Stimulated activated CD4-positive, alpha-beta T cell treated with anti-CD3 and anti-CD28 coated beads, Interleukin-2, amount 100 ng/mL, for 4 hours (primary cell): Measurements from ENCODE around the gene OOSP1.
"Not testable (repeated sequence)": the region's sequence is repeated elsewhere in the genome, so short reads cannot be mapped to it uniquely, and the experiment has no call there.

ENCODE experiments used
- DNase-seq: peaks from one replicate; pipeline ENCODE4 v3.0.0-alpha.2; 2020; ENCODE audit warnings: low read depth

The OOSP1 gene, protein sequence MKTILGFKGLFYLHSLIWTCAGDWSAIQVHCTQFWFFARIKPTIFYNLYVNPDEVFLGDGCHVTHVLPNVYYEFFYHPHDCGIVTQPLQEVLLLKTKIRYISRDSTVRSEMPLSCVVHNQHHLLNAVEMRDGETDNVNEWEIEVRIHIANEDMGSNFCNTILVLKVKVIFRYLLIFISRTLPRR

DNA sequence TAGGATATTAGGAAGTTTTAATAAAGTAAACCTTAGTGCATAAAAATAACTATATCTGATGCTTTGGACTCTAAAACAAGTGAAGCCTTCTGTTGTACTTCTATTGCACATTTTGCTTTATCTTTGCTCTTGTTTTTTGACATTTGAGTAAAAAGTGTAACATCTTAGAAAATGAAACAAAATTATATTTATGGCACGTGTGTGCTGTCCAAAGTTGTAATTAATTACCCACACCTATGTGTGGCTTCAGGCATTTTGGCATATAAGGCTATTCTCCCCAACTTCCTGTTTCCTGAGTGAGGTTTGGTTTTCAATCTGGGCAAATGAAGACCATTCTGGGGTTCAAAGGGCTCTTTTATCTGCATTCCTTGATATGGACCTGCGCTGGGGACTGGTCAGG lies at the start of gene OOSP1:
OOSP1 (plus strand) TSS at position 301 of the 400 bp plus-strand sequence; CDS start at position 324, 23 bp downstream.
- no peak for DNase-seq

DNA sequence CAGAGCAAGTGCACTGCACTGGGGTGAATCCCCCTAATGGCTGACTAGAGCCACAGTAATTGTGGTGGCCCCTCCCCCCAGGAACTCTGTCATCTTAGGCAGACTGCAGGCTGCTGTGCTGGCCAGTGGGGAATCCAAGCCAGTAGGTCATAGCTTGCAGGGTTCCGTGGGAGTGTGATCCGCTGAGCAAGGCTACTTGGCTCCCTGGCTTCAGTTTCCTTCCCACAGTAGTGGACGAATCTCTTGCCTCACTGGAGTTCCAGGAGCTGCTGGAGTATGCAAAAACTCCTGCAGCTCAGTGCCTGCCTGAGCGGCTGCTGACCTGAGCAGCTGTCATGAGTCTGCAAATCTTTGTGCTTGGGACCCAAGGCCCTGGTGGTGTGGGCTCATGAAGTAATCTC lies 46.5 kb upstream of the OOSP1 start:
- DNase-seq, result no peak

DNA sequence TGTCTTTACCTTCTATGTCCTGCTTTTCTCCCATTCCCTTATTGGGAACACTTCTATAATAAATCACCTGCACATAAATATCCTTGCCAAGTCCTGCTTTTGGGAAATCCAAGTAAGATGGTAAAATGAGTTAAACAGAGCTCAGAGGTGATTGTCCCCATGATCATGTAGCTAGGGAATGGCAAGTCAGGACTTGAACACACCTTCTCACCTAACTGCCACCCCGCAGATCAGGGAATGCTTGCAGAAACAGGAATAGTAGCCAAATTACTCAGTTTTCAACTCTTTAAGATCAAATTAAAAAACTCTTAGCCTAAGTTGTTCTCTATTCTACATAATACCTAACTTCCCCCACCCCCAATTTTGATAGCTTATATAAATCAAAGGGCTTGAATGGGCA lies 43.6 kb upstream of the OOSP1 start:
- DNase-seq, result no peak

DNA sequence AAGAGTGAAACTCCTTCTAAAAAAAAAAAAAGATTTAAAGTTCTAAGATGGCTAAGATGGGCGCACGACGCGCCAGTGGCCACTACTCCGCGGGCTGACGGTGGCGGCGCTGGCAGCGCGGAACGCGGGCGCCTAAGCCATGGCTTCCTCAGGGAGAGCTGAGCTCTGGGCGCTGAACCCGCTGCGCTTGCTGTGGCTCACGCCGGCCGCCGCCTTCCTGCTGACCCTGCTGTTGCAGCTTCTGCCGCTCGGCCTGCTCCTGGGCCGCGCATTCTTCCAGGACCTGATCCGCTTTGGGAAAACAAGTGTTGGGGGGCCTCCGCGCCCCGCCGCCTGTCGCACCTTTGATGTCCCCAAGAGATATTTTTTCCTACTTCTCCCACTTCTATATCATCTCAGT lies 40.2 kb upstream of the OOSP1 start:
- DNase-seq, result no peak

DNA sequence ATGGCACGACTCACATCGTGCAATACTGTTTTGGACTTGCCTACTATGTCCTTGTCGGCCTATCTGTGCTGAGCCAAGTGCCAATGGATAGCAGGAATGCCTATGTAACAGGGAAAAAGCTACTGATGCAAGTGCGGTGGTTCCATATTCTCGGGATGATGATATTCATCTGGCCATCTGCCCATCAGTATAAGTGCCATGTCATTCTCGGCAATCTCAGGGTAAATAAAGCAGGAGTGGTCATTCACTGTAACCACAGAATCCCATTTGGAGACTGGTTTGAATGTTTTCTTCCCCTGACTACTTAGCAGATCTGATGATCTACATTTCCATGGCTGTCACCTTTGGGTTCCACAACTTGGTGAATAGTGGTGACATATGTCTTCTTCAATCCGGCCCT lies 39.6 kb upstream of the OOSP1 start:
- no peak for DNase-seq

DNA sequence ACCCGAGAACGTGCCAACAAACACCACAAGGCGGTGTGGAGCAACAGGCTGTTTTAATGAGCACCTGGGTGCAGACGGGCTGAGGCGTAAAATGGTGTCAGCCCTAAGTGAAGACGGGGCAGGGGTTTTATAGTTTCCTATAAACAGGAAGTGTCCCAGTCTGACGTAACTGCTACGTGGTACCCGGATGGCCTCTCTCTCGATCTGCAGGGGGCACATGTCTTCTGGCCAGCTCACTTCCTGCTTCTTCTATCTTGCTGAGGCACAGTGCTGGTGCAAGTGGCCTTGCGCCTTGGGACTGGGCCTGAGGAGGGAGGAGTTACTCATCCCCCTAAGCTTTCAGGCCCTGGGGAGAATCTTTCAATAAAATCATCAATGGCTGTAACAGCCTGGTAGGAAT lies 38.7 kb upstream of the OOSP1 start:
- DNase-seq, result no peak

DNA sequence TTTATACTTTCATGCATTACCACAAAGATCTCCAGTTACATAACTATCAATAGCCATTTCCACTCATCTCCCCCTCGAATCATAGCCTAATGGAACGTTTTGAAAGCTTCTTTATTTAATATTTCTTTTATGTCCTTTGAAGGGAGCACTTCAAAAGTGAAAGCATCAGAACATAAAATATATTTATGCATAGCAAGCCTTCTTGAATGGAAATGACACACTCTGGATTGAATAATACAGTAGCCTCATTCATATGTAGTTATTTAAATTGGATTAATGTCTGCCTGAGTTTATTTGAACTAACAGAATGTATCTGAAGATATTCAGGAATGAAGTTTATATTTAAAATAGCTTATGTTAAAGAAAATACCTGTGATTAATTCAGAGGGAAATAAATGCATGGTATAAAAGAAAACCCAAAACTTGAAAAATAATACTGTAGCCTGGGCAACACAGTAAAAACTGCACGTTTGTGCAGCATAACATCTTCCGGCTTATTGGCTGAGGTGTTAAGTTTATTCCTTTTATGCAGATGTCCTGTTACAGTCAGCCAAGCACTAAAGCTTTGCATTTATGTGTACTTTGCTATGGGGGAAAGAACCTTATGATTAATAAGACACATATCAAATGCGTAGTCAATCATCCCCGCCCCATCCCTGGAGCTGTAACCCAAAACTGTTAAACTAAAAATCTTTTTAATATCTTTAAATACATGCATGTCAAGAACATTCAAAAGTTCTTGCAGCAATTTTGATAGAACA lies 37.7 kb upstream of the OOSP1 start:
- no peak for DNase-seq

DNA sequence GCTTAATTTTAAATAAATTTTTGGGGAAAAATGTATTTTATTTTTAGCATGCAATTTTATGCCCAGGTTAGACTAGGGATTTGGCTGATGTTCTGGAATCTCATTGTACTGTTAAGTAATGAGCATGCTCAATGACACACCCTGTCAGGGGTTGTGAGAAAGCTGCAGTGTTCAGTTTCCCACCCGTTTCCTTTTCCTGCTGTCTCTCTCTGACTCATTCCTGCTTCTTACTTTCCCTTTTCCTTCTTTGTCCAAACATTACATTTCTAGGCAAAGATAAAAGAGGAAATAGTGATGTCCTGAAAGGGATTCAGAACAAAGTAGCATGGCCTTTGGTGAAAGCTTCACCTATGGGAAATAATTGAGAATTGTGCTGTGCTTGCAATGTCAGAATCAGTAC lies 36.9 kb upstream of the OOSP1 start:
- DNase-seq, result no peak

DNA sequence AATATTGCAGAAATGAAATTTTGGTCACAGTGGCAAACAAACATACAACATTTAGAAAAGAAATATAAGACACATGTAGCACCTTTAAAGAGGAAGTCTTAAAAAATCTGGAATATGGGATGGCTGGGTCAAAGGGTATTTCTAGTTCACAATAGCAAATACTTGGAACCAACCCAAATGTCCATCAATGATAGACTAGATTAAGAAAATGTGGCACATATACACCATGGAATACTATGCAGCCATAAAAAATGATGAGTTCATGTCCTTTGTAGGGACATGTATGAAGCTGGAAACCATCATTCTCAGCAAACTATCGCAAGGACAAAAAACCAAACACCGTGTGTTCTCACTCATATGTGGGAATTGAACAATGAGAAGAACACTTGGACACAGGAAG lies 34.7 kb upstream of the OOSP1 start:
- DNase-seq, result not testable (repeated sequence)

DNA sequence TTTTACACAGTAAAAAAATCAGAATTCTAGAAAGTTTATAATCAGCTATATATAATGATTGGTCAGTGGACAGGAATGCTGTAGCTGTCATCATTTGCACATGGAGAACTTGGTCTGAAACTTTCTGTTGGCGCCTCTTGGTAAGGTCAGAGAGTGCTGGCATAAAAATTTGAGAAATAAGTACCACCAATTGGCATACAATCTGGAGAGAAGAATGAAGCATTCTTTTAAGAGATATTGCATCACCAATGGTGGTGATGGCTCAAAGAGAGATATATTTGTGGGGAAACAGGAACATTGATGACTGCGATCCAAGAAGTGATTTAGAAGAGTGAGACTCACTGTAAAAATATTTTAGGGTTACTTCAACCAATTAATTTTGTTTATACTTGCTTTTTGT lies 19.8 kb upstream of the OOSP1 start:
- no peak for DNase-seq

DNA sequence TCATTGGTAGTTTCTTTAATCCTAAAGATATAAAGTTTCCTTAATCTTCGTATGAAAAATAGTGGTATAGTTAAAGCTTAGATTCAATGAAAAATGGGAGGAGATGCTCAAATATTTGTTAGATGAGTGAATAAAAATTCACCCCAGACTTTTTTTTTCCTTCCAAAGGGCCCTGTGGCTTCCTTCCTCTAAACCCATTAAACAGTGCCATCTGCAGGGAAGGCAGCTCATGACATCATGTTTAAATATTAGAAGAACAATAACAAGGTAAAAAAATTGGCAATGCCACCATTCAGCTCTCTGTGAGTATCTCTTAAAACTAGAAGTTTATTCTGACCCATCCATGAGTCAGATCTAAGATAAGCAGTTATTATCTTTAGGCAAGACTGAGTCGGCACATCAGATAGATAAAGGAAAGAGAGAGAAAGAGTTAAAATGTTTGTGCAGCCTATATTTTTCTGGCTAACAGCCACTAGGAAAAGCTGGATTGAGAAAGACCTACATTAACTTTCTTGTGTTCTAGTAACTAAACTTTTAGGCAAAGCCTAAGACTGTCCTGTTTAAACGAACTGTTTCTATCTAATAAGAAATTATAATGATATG lies 19.1 kb upstream of the OOSP1 start:
- no peak for DNase-seq

DNA sequence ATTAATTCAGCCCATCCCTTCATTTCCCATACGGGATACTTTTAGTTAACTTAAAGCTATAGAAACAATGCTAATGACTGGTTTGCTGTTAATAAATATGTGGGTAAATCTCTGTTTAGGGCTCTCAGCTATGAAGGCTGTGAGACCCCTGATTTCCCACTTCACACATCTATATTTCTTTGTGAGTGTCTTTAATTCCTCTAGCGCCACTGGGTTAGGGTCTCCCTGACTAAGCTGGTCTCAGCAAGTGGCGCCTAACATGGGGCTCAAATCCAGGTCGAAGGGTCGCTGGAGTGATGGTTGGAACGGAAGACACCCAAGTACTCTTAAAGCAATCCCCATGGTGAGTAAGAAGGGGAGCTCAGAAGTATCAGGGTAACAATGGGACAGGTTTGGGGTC lies 14.4 kb upstream of the OOSP1 start:
- DNase-seq, result no peak

DNA sequence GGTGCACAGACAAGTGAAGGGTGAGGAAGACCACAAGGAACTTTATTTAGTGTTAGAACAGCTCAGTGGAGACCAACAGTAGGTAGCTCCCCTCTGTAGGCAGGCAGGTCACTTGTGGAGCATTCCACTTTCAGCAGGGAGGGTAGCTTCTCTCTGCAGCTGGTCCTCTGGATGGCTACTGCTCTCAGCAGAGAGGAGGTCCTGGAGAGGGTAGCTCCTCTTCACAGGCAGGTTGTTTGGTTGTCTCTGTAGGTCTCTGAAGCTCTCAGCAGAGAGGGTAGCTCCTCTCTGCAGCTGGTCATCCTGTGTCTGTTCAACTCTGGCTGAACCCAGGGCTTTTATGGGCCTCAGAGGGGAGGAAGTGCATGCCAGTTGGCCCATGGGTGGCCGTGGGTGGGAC lies 6.5 kb upstream of the OOSP1 start:
- DNase-seq, result no peak

DNA sequence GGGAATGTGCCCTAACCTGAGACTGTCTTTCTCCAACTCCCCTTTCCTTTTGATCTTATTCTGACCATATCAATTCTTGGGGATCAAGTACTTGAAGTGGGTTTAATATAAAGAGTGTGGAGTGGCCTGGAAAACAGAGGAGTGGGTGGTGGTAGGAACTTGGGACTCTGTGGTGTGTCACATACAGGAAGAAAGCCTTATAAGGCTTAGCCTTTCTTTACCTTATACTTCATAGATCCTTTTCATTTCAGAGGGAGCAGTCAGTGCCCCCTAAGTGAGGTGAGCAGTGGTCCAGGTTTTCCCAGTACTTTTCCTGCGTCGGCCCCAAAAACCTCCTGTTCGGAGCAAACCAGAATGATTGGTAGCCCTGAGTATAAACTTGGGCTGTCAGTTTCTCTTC lies 486 bp downstream of the OOSP1 start:
- DNase-seq, result no peak

DNA sequence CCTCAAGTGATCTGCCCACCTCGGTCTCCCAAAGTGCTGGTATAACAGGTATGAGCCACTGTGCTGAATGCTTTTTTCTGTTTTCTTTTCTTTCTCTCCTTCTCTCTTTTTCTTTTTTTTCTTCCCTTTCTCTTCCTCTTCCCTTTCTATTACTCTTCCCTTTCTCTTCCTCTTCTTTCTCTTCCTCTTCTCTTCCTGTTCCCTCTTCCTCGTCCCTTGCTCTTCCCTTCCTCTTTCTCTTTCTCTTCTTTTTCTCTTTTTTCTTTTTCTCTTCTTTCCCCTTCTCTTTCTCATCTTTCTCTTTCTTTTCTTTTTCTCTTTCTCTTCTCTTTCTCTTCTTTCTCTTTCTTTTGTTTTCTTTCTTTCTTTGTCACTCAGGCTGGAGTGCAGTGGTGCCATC lies 1.2 kb downstream of the OOSP1 start:
- DNase-seq, result no peak

DNA sequence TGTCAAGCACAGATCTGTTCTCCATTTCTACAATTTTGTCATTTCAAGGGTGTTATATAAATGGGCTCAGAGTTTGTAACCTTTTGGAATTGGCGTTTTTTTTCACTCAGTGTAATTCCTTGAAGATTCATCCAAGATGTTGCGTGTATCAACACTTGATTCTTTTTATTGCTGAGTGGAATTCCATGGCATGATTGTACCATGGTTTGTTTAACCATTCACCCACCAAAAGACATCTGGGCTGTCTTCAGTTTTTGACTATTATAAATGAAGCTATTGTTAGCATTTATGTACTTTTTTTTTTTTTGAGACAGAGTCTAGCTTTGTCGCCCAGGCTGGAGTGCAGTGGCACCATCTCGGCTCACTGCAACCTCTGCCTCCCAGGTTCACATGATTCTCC lies 2.9 kb downstream of the OOSP1 start:
- no peak for DNase-seq

DNA sequence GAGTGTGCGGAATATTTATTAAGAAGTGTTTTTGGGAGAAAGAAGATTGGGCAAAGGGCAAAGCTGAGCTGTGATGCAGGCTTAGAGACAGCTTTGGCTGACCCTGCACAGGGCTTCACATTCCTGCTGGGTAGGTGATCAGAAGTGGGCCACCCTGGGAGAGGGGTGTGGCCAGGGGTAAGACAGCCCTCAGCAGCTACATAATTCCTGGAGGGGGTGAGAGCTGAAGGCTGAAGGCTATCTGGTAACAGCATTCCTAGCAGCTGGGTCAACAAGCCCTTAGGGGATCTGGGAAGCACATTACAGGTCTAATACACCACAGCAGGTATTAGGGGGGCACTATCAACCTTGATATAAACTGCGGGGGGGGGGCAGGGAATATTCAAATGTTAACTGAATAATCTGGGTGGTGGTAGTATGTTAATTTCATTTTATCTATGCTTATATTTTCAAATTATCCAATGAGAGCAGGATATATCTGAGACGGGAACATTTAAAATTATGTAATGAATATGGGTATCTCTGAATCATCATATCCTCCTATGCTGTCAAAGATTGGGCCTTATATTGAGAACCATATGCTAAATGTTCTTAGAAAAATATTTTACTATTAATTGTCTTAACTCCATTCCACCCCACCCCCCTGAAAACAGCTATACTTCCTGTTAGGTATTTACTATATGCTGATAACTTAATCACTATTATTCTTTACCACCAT lies 5.9 kb downstream of the OOSP1 start:
- DNase-seq, result no peak

DNA sequence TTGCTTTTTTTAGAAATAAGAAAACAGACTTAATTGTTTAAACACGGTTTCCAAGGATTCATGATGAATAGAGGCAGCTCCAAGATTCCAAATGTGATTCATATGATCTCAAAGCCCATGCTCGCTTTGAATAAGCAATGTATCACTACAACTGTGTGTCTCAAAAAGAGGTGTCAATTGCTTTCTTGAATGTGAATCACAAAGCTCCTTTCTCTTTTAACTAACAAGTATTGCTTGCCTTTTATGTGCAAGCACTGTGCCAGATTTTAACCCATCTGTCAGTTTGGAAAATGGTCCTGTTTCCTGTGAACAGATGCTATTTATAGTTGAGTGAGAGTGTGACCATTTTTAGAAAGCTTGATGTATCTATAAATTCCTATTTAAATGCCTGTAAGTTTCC lies 6.5 kb downstream of the OOSP1 start:
- no peak for DNase-seq

DNA sequence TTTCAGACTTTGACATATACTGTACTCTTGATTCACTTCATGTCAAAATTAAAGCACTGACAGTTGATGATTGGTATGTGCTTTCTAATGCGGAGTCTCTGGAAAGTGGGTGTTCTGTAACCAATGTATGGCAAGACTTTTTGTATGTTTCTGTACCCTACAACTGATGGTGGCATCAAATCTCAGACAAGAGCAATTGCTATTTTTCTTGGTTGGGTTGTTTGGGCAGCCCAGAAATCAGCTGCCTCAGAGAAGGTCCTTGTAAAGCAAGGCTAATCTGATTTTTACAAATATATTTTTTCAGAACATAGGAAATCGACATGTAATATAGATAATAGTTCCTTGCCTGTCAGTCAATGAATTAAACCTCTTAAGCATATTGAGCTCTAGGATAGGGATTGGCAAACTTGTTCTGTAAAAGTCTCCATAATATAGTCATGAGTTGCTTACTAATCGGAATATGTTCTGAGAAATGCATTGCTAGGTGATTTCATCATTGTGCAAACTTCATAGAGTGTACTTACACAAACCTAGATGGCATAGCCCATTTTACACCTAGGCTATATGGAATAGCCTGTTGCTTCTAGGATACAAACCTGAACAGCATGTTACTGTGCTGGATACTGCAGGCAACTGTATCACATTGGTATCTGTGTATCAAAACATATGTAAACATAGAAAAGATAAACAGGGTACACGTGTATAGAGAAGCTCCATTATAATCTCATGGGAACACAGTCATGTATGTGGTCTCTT lies 15.4 kb downstream of the OOSP1 start:
- DNase-seq, result no peak

DNA sequence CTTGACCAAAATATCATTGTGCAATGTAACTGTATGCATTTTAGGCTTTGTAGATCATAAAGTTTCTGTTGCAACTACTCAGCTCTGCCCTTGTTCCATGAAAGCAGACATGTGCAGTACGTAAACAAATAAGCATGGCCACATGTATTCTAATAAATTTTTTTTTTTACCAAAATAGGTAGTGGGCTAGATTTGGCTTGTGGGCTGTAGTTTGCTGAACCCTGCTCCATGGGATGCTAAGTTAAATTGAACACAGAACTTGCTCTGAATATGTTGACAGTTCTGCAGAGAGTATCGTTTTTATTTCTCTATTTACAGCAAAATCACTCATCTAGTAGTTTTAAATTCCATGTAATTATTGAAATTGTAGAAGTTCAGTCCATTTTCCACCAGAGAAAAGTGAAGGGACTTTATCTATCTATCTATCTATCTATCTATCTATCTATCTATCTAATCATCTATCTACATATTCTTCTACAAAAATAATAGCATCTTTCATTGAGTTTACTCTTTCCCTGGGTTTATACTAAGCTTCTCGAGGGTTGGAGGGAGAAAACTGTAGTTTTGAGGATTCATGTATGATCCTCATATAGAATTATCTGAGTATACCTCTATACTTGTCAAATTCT lies 16.1 kb downstream of the OOSP1 start:
- no peak for DNase-seq

DNA sequence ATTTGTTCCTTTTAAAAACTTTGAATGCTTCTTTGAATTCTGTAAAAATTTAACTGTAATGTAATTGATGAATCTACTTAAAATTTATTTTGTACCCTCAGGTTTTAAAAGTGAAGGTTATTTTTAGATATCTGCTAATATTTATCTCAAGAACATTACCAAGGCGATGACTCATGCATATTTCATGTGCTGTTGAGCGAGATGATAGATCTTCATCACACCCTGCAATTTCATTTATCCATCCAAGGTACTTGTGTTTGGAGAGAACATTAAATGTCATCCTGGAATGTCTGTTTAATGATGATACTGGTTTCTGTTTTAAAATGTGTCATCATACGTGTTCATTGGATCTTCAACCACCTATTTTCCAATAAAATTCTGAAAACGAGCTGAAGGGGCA lies 18.9 kb downstream of the OOSP1 start:
- DNase-seq, result no peak
